ENCODE results near the gene AMOTL2.
A peak's percentile ranks its signal among the peaks of the same experiment; 100 is the strongest.

AMOTL2 gene

DNA sequence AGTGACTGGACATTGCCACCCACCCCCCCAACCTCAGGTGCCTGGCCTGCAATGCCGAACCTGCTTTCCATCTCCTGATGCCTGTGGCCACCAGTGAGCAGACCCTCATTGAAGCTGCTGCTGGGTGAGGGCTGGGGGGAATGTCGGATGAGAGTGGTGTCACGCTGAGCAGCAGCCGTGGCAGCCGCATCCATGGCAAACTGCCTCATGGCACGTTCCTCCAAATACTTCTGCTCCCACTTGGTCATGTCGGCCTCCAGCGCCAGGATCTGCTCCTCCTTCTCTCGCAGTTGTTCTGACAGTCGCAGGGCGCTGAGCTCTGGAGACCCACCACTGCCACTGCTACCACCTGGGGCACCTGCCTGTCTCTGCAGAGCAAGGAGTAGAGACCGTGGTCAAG lies 14.2 kb downstream of the AMOTL2 start:
- H3K27me3 ChIP-seq (ENCODE audit: insufficient read depth, low read depth, severe bottlenecking): no peaks in the 10 kb centered on the region
- no peak overlapping the region for H3K27ac ChIP-seq
- H3K4me3 ChIP-seq (ENCODE audit: low read depth, low read length): no peak overlapping the region
- H3K36me3 ChIP-seq: peaks cover 97% of the 10 kb centered on the region
- H3K9me3 ChIP-seq (ENCODE audit: severe bottlenecking): no peaks in the 10 kb centered on the region
- no peak for TF ChIP-seq CTCF (IDR thresholded peaks at IDR 0.05; ENCODE audit: low read depth, low read length)
- DNase-seq: no peak

DNA sequence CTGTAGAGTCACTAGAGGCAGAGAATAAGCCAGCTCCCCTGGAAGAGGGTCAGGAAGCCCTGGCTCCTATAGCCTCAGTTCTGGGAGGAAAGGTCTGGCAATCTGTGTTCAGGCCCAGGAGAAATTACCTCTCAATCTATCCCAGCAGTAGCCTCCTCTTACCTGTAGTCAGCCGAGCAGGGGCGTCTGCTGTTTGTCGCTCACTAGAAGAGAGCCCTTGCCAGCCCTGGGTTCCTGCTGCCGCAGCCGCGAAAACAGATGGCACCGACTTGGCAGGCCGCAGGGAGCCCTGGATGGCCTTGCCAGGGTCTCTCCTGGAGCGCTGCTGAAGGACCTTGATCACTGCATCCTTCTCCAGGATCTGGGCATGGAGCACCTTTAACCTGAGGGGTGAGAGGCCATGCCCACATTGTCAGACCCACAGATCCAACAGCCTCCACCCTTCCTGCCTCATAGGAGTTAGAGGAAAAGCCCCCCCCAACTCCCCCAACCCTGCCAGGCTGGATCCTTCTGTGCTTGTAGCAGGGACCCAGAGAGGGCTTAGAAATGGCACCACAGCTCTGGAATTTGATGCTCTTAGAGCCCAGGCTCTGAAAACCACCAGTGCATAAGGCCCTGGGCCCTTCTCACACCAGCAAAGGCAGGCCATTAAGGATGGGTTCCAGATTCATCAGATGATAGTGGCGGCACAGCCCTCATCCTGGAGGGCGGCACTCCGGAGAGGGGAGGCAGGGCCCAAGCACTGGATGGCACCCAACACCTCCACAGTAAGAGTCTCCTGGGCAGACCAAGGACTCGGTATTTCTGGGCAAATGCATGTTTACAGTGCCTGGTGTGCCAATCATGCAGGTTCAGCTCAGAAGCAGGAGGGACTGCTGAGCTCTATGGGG lies 14.9 kb downstream of the AMOTL2 start:
- Histone ChIP-seq H3K27me3 (ENCODE audit: insufficient read depth, low read depth, severe bottlenecking) (no peaks in the 10 kb centered on the region), H3K9me3 (ENCODE audit: severe bottlenecking) (no peaks in the 10 kb centered on the region), H3K4me3 (ENCODE audit: low read depth, low read length) (no peak overlapping the region), H3K36me3 (peaks cover 97% of the 10 kb centered on the region), H3K27ac (peak overlapping the region; percentile 49; the same call in 1 of the 2 replicates)
- no peak for TF ChIP-seq CTCF (IDR thresholded peaks at IDR 0.05; ENCODE audit: low read depth, low read length)
- no peak for DNase-seq

DNA sequence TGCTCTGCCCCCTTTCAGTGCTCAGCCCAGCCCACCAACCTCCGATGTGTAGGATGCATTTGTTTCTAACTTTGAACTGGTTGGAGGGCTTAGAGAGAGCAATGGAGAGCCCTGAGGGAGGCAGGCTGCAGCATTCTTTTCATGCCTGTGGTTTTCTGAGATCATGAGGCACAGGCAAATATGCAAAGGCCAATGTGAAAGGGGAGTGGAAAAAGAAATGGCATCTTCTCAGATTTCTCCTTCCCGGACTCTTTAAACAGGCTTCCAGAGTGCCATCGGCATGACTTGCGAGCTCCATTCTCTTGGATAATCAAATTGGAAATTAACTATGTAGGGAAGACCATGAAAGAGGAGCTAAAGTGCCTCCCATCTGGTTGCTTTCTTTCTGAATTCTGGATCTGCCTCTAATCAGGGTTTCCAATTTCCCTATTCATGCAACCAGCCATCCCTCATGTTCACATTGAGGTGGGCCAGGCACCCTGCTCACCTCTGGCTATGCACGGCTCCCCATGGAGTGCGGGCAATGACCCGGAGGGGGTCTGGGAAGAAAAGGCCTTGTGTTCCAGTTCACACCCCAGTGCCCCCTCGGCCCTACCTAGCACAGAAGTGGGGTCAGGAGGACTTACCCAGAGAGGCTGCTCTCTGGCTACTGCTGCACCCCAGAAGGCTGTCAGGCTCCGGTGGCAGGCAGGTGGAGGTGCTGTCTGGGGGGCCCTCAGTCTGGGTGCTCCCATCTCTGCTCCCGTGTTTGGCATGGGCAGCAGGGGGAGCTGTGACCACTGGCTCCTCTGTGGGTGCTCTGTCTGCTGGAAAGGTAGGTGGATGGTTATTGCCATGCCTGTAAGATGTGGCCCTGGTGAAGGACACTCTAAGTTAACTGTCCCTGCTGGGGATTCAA lies 16.1 kb downstream of the AMOTL2 start:
- no peak for DNase-seq
- Histone ChIP-seq H3K36me3 (peaks cover 100% of the 10 kb centered on the region), H3K4me3 (ENCODE audit: low read depth, low read length) (no peak overlapping the region), H3K27me3 (ENCODE audit: insufficient read depth, low read depth, severe bottlenecking) (no peaks in the 10 kb centered on the region), H3K27ac (peak overlapping the region; percentile 49), H3K9me3 (ENCODE audit: severe bottlenecking) (no peaks in the 10 kb centered on the region)
- peak; percentile 73 for TF ChIP-seq CTCF (IDR thresholded peaks at IDR 0.05; ENCODE audit: low read depth, low read length)

DNA sequence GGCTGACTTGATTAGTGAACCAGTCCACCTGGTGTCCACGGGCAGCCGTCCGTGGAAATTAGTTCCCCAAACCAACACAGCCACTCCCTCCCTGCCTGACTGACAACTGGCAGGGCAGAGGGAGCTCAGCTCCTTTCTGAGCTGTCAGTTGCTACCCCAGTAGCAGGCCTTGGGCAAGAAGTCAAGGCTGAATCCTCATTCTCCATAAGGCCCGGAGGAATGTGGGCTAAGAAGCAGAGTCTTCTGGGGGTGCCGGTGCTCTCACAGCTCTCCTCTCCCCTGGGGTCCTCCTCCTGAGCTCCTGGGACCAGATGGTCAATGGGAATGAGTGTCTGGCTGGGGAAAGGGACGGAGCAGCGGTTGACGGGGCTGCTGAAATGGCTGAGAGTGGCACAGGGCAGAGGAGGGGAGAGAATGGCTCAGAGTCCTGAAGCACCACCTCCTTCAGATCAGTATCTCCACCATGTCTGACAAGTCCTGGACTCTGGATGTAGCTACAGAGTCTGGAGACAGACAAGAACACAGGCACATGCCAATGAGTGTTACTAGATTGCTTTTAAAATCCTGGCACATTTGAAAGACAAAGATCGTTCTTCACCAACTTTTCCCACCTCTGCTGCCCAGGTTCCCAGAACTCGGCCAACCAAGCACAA lies 16.9 kb downstream of the AMOTL2 start:
- Histone ChIP-seq H3K27ac (peak overlapping the region; percentile 49), H3K9me3 (ENCODE audit: severe bottlenecking) (no peaks in the 10 kb centered on the region), H3K36me3 (peaks cover 95% of the 10 kb centered on the region), H3K27me3 (ENCODE audit: insufficient read depth, low read depth, severe bottlenecking) (no peaks in the 10 kb centered on the region), H3K4me3 (ENCODE audit: low read depth, low read length) (no peak overlapping the region)
- TF ChIP-seq CTCF (IDR thresholded peaks at IDR 0.05; ENCODE audit: low read depth, low read length): no peak
- DNase-seq: no peak

- no peak for DNase-seq
- H3K9me3 ChIP-seq (ENCODE audit: severe bottlenecking): no peaks in the 10 kb centered on the region
- no peaks in the 10 kb centered on the region for H3K27me3 ChIP-seq (ENCODE audit: insufficient read depth, low read depth, severe bottlenecking)
- H3K4me3 ChIP-seq (ENCODE audit: low read depth, low read length): no peak overlapping the region
- H3K36me3 ChIP-seq: peaks cover 87% of the 10 kb centered on the region
- H3K27ac ChIP-seq: peak overlapping the region; percentile 49
- TF ChIP-seq CTCF (IDR thresholded peaks at IDR 0.05; ENCODE audit: low read depth, low read length): no peak
These were observed 17.7 kb downstream of the AMOTL2 start for GRCh38 chr3:134356411-134357040.

All from WERI-Rb-1 (cell line).